Neural progenitor cell (in vitro differentiated cells): ENCODE data around the gene TCP11.

Experiments used
- CTCF ChIP-seq: fragments of 200-600 bp; sonication (generic); IDR thresholded peaks from 2 replicates; pipeline ENCODE4 v1.5.1; 2017; ENCODE audit warnings: antibody characterized with exemption, mild to moderate bottlenecking
- EZH2 ChIP-seq: fragments of 200-600 bp; sonication (generic); IDR thresholded peaks from 2 replicates; pipeline ENCODE4 v1.6.1; 2017; ENCODE audit warnings: antibody characterized with exemption, mild to moderate bottlenecking, moderate library complexity
- EZH2phosphoT487 ChIP-seq: fragments of 200-600 bp; sonication (generic); IDR thresholded peaks from 2 replicates; pipeline ENCODE4 v1.6.1; 2017; ENCODE audit warnings: antibody characterized with exemption

- TF ChIP-seq CTCF, result no peak
- no peak for TF ChIP-seq EZH2phosphoT487
- no peak for TF ChIP-seq EZH2
These were observed 44.8 kb upstream of the TCP11 start for GRCh38 chr6:35185971-35186370.
